ENCODE results near the gene SLC22A7.

DNA sequence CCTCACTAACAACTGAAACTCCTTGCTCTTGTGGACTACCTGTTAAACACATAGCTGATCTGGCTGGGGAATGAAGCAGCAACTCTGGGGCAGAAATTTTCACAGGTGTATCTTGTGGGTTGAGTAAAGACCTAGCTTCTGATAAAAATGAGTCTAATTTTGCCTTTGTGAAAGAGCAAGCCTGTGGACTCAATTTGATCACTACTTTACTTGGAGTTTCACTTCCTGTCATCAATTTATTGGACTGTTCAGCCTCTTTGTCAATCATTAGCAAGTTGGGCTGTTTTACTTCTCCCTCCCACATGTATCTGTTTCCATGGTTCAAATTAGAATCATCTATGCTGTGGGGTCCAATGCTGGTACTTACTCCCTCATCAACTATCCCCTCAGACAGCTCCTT is 40.2 kb downstream of the SLC22A7 start:
- TF ChIP-seq, protein P1, sequence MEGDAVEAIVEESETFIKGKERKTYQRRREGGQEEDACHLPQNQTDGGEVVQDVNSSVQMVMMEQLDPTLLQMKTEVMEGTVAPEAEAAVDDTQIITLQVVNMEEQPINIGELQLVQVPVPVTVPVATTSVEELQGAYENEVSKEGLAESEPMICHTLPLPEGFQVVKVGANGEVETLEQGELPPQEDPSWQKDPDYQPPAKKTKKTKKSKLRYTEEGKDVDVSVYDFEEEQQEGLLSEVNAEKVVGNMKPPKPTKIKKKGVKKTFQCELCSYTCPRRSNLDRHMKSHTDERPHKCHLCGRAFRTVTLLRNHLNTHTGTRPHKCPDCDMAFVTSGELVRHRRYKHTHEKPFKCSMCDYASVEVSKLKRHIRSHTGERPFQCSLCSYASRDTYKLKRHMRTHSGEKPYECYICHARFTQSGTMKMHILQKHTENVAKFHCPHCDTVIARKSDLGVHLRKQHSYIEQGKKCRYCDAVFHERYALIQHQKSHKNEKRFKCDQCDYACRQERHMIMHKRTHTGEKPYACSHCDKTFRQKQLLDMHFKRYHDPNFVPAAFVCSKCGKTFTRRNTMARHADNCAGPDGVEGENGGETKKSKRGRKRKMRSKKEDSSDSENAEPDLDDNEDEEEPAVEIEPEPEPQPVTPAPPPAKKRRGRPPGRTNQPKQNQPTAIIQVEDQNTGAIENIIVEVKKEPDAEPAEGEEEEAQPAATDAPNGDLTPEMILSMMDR (IDR thresholded peaks at IDR 0.05), result no peak
- no peak for TF ChIP-seq EZH2phosphoT487 (IDR thresholded peaks at IDR 0.05)

Measured in neural progenitor cell (in vitro differentiated cells).